Central memory CD8-positive, alpha-beta T cell (primary cell): ENCODE measurements around the gene LRRK1.

Source experiments
- ATAC-seq: fragments of 150-1000 bp; cut with Tn5 transposase; replicated peaks from 2 replicates; pipeline ENCODE4 v1.10.0; 2022; ENCODE audit warnings: mild to moderate bottlenecking, moderate FRiP score, moderate number of reproducible peaks; ENCODE audit not compliant: poor library complexity, severe bottlenecking; ENCODE audit errors: extremely low read depth
- DNase-seq, 2 donors: peaks; one replicate each; pipeline ENCODE4 v3.0.0; 2021; ENCODE audit warnings: low spot score in 2 of 2
- H3K27ac Mint-ChIP-seq: one replicate; pipeline ENCODE4 v1.8.0; 2022; ENCODE audit warnings: low read depth, mild to moderate bottlenecking, moderate library complexity, mixed read lengths
- H3K27me3 Mint-ChIP-seq: one replicate; pipeline ENCODE4 v1.8.0; 2022; ENCODE audit warnings: mixed read lengths
- H3K36me3 Mint-ChIP-seq: one replicate; pipeline ENCODE4 v1.8.0; 2022; ENCODE audit warnings: mild to moderate bottlenecking, moderate library complexity, mixed read lengths; ENCODE audit not compliant: insufficient read depth
- H3K4me1 Mint-ChIP-seq: one replicate; pipeline ENCODE4 v1.8.0; 2022; ENCODE audit warnings: mixed read lengths
- H3K4me3 Mint-ChIP-seq: one replicate; pipeline ENCODE4 v1.8.0; 2022; ENCODE audit warnings: mild to moderate bottlenecking, moderate library complexity, mixed read lengths
- H3K9me3 Mint-ChIP-seq: one replicate; pipeline ENCODE4 v1.8.0; 2022; ENCODE audit warnings: mixed read lengths

Gene LRRK1

DNA sequence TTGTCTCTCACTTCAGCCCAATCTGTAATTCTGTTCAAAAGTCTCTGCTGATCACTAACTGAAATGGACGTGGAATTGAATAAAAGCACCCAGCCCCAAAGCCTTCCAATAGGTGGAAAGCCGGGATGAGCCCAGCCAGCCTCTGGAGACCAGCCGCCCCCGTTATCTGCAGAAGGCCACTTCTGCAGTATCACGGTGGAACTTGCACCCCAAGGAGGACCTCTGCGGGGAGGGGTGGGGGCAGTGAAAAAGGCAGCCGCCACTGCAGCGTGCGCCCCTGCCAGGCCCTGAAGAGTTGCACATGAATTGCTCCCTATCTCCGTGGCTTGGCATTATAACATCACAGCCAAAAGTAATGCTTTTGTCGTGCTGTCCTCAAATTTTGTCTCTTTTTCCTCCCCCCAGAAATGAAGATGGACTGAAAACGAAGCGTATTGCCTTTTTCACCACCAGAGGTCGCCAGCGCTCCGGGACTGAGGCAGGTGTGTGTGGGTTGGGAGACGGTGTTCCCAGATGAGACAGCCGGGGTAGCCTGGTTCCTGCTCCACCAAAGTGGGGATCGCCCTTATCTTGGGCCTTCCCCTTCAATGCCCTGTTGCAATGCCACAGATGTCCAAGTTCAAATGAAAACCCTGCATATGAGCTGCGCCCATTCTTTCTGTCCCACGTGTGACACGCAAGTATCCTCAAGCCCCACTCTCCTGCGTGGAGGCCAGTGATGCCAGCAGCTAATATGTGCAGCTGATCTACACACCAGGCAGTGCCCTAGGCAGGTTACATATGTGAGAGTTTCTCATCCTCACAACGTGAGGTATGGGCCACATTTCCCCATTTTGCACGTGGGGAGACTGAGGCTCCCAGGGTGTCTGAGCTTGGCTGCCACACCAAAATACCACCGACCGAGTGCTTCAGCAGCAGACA lies 96.0 kb downstream of the LRRK1 start:
- no peak overlapping the region for H3K27ac Mint-ChIP-seq
- peaks cover 3% of the 10 kb centered on the region for H3K36me3 Mint-ChIP-seq
- H3K27me3 Mint-ChIP-seq = peaks cover 16% of the 10 kb centered on the region
- ATAC-seq = no peak
- H3K4me1 Mint-ChIP-seq = no peaks in the 10 kb centered on the region
- no peak overlapping the region for H3K4me3 Mint-ChIP-seq
- DNase-seq = peak; percentile 38 to 54
- H3K9me3 Mint-ChIP-seq = no peaks in the 10 kb centered on the region

DNA sequence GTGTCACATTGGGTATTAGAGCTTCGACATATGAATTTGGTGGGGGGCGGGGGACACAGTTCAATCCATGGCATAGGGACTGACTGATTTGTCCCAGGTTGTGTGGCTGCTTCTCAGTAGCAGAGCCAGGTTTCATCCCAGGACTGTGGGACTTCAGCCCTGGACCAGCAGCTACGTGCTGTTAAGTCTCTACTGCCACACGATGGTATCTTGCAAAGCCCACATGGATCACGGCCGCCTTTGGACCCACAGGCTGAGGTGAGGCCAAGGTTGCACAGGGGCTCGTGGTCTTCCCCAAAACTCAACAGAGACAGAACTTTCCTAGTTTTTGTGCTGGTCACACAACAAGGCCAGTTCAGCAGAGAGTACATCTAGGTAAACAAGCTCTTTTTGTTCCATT lies 97.4 kb downstream of the LRRK1 start:
- no peaks in the 10 kb centered on the region for H3K9me3 Mint-ChIP-seq
- DNase-seq (no peak), ATAC-seq (no peak)
- H3K36me3 Mint-ChIP-seq = peaks cover 3% of the 10 kb centered on the region
- H3K27ac Mint-ChIP-seq = peak overlapping the region; percentile 49
- H3K4me1 Mint-ChIP-seq = no peaks in the 10 kb centered on the region
- H3K27me3 Mint-ChIP-seq = peaks cover 16% of the 10 kb centered on the region
- no peak overlapping the region for H3K4me3 Mint-ChIP-seq

DNA sequence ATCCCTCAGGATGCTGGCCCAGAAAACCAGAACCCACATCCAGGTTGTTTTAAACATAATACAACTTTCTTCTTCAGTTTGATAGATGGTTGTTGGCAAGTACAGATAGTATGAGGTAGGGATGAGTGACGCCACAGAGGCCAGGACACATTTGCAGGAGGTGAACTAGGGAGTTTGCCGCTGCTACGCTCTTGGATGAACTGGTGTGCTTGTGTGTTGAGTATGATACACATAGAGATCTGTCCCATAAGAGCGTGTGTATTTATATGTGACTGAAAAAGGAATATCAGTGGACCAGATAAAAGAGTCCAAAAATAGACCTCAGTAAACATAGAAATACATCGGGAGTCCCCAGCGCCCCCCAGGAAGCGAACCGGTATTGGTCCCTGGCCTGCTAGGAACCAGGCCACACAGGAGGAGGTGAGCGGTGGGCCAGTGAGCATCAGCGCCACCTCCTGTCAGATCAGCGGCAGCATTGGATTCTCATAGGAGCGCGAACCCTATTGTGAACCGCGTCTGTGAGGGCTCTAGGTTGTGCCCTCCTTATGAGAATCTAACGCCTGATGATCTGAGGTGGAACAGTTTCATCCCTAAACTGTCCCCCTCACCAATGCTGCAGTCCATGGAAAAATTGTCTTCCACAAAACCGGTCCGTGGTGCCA lies 98.1 kb downstream of the LRRK1 start:
- H3K27me3 Mint-ChIP-seq = peaks cover 16% of the 10 kb centered on the region
- H3K9me3 Mint-ChIP-seq = no peaks in the 10 kb centered on the region
- H3K4me3 Mint-ChIP-seq = no peak overlapping the region
- peak in 1 of 2 donors; percentile 2 for DNase-seq
- no peak for ATAC-seq
- H3K4me1 Mint-ChIP-seq = no peaks in the 10 kb centered on the region
- peaks cover 3% of the 10 kb centered on the region for H3K36me3 Mint-ChIP-seq
- H3K27ac Mint-ChIP-seq = no peak overlapping the region

DNA sequence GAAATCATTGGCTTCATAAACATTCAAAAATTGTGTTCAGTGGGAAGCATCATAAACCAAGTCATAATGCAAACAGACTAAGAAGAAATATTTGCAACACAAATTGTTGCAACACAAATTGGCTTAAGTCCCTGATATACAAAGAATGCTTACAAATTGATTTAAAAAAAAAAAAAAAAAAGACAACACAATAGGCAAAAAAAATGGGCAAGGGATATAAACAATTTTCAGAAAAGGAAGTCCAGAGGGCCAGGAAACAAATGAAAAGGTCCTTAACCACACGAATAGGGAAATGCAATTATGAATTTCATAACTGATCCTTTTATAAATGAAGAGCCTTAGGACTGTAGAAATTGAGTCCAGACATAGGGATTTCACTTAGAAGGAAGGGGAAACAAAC lies 98.9 kb downstream of the LRRK1 start:
- no peak for ATAC-seq
- no peaks in the 10 kb centered on the region for H3K4me1 Mint-ChIP-seq
- H3K36me3 Mint-ChIP-seq = peaks cover 5% of the 10 kb centered on the region
- no peaks in the 10 kb centered on the region for H3K9me3 Mint-ChIP-seq
- H3K27ac Mint-ChIP-seq = no peak overlapping the region
- peaks cover 14% of the 10 kb centered on the region for H3K27me3 Mint-ChIP-seq
- no peak overlapping the region for H3K4me3 Mint-ChIP-seq
- no peak for DNase-seq

DNA sequence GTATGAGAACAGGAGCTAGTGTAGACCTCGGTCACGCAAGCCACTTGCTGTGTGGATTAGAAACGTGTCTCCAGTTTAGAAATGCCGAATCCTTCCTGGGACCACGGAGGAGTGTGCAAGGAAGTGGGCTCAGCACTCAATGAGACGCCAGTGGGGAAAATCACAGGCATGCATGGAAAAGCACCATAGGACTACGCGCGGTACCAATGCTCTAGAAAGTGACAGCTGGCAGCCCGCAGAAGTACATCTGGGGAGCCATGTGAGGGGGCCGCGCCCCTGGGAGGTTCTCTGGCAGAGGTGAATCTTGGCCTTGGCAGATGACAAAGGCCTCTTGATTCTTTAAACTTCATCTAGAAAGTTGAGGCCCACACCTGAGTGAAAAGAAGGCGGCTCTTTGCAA lies 99.3 kb downstream of the LRRK1 start:
- H3K4me3 Mint-ChIP-seq = no peak overlapping the region
- H3K9me3 Mint-ChIP-seq = no peaks in the 10 kb centered on the region
- H3K36me3 Mint-ChIP-seq = peaks cover 5% of the 10 kb centered on the region
- no peaks in the 10 kb centered on the region for H3K4me1 Mint-ChIP-seq
- ATAC-seq = no peak
- peaks cover 9% of the 10 kb centered on the region for H3K27me3 Mint-ChIP-seq
- H3K27ac Mint-ChIP-seq = no peak overlapping the region
- DNase-seq = no peak

DNA sequence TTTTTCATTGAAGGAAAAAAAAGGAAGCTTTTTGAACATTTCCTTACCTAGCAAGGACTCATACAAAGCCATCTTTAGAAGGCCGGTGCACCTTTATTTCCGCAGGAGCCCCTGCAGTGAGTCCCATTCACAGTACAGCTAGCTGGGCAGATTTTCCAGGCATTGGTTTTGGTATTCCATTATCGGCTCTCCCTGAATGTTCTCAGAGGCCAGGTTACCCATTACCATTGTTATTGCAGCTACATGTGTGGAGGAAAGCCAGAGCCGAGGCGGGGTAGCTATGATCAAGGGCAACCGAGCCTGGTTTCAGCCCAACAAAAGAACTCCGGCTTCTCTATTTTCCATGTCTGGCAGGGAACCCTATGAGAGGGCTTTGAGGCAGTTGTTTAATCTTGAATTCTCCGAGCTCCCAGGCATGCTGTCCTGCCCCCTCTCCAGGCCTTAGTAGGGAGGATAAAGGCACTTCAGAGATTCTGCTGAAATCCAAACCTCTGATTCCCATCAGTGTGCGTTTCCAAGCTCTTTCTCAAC lies 100.3 kb downstream of the LRRK1 start:
- no peaks in the 10 kb centered on the region for H3K9me3 Mint-ChIP-seq
- ATAC-seq = no peak
- H3K27ac Mint-ChIP-seq = no peak overlapping the region
- no peak overlapping the region for H3K4me3 Mint-ChIP-seq
- DNase-seq = no peak
- H3K27me3 Mint-ChIP-seq = peaks cover 10% of the 10 kb centered on the region
- H3K4me1 Mint-ChIP-seq = no peaks in the 10 kb centered on the region
- H3K36me3 Mint-ChIP-seq = peaks cover 5% of the 10 kb centered on the region

DNA sequence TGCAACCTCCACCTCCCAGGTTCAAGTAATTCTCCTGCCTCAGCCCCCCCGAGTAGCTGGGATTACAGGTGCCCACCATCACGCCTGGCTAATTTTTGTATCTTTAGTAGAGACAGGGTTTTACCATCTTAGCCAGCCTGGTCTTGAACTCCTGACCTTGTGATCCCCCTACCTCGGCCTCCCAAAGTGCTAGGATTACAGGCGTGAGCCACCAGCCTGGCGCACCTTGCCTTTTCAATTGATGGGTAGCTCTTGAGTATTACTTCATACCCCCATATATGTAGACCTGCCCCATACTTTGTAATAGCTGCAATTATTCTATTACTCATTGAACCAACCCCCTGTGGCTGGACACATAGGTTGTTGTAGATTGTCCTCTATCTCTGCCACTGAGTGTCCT lies 101.3 kb downstream of the LRRK1 start:
- Mint-ChIP-seq H3K4me1 (no peaks in the 10 kb centered on the region), H3K27me3 (peaks cover 17% of the 10 kb centered on the region), H3K27ac (no peak overlapping the region), H3K9me3 (no peaks in the 10 kb centered on the region), H3K4me3 (no peak overlapping the region), H3K36me3 (peaks cover 3% of the 10 kb centered on the region)
- ATAC-seq (no peak), DNase-seq (no peak)

DNA sequence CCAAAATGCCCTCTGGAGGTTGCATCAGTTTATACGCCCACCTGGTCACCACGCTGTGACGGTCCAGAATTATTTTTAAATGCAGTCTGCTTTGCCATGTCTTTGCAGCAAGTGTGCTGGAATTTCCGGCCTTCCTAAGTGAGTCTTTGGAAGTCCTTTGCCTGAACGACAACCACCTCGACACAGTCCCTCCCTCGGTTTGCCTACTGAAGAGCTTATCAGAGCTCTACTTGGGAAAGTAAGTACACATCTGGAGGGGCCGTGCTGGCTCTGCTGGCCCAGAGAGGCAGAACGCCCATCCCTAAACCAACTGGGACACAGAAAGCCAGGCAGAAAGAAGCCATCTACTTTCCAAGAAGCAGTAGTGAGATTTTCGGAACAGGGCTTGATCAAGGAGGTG lies 101.8 kb downstream of the LRRK1 start:
- H3K27ac Mint-ChIP-seq = no peak overlapping the region

DNA sequence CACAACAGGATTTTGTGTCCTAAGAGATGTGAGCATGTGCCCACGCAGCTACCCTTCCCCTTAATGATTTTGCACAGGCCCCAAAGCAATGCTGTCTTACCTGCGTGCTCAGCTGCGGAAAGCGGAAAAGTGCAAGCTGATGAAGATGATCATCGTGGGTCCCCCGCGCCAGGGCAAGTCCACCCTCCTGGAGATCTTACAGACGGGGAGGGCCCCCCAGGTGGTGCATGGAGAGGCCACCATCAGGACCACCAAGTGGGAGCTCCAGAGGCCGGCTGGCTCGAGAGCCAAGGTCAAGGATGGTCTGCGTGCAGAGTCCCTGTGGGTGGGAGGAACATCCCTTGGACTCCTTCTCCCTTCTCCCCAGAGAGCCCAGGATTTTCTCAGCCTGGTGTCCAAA lies 103.1 kb downstream of the LRRK1 start:
- H3K27me3 Mint-ChIP-seq = peaks cover 17% of the 10 kb centered on the region
- no peak overlapping the region for H3K27ac Mint-ChIP-seq
- no peak for ATAC-seq
- H3K4me1 Mint-ChIP-seq = no peaks in the 10 kb centered on the region
- peaks cover 2% of the 10 kb centered on the region for H3K36me3 Mint-ChIP-seq
- DNase-seq = no peak
- H3K9me3 Mint-ChIP-seq = no peaks in the 10 kb centered on the region
- H3K4me3 Mint-ChIP-seq = no peak overlapping the region

More for the DNA sequence above, 101.8 kb downstream of the LRRK1 start:
- Mint-ChIP-seq H3K4me1 (no peaks in the 10 kb centered on the region), H3K36me3 (peaks cover 2% of the 10 kb centered on the region), H3K27me3 (peaks cover 17% of the 10 kb centered on the region), H3K9me3 (no peaks in the 10 kb centered on the region), H3K4me3 (no peak overlapping the region)
- DNase-seq (no peak), ATAC-seq (no peak)

DNA sequence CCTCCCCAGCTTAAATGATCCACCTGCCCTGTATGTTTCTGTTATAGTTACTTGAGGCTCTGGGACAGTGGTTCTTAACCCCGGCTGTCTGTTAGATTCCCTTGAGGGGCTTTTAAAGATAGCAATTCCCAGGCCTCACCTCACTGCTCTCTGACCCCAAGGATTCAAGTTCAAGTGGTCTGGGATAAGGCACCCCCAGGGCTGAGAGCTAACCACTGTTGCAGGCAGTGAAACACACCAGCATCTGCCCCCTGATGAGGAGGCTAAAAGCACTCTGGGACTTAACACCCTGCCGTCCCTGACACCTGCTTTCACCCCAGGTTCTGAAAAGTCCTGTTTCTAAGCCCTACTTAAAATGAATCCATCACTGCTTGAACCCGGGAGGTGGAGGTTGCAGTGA lies 103.7 kb downstream of the LRRK1 start:
- no peak for ATAC-seq
- Mint-ChIP-seq H3K4me3 (no peak overlapping the region), H3K36me3 (peaks cover 2% of the 10 kb centered on the region)

DNA sequence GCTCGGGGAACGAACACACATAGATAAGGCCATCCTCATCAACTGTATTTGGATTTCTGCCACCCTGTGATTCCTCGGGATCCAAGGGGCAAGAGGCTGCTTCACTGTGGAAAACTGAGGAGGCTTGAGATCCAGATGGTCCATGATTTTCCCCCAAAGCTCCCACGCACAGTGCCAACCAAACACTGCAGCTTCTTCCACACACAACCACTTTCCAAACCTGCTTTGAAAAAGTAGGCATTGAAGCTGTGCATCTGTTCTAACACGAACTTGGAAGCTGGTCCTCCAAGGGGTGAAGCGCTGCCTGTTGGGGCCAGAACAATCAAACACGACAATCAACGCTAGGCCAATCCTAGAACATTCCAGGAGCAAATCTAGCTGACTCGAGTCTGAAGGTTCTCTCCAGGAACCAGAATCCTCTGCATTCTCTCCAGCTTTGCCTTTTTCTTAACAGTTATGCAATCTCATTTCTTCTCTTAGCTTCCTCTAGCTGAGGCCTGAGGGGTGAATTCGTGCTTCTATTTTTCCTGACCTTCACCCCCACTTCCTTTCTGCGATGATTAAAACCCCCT lies 104.4 kb downstream of the LRRK1 start:
- Mint-ChIP-seq H3K4me3 (no peak overlapping the region), H3K36me3 (peaks cover 2% of the 10 kb centered on the region), H3K27ac (peak overlapping the region; percentile 32), H3K27me3 (peaks cover 17% of the 10 kb centered on the region), H3K4me1 (no peaks in the 10 kb centered on the region), H3K9me3 (no peaks in the 10 kb centered on the region)
- no peak for DNase-seq
- no peak for ATAC-seq

More for the DNA sequence above, 103.7 kb downstream of the LRRK1 start:
- DNase-seq = no peak
- H3K9me3 Mint-ChIP-seq = no peaks in the 10 kb centered on the region
- no peak overlapping the region for H3K27ac Mint-ChIP-seq
- H3K27me3 Mint-ChIP-seq = peaks cover 17% of the 10 kb centered on the region
- H3K4me1 Mint-ChIP-seq = no peaks in the 10 kb centered on the region

DNA sequence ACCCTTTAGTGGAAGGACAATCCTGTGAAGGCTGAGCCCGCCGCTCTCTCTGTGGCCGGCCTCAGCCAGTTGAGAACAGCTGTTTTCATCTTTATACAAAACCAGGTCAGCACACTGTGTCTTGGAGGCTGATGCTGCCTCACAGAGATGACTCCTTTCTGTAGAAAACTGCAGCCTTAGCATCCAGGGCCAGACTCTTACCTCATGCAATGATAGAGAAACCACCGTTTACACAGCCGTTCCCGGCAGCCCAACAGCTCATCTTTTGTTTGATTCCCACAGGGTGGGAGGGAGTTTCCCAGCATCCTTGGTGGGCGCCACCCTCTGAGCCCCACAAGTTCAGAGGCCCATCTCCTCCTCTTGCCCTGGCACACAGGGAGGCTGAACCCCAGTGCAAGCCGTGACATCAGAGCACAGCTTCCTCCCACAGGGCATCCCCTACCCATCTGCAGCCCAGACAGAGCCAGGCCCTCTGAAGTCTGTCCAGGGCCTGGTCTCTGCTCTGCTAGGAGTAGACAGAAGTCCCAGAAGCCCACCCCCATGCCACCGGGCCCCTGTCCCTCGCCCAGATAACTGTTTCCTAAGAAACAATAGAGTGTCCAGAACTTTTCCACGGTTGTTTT lies 105.0 kb downstream of the LRRK1 start:
- peak overlapping the region; percentile 32 for H3K27ac Mint-ChIP-seq
- DNase-seq (no peak), ATAC-seq (no peak)
- H3K36me3 Mint-ChIP-seq = peaks cover 2% of the 10 kb centered on the region
- peaks cover 22% of the 10 kb centered on the region for H3K27me3 Mint-ChIP-seq
- no peaks in the 10 kb centered on the region for H3K9me3 Mint-ChIP-seq
- no peak overlapping the region for H3K4me3 Mint-ChIP-seq
- H3K4me1 Mint-ChIP-seq = no peaks in the 10 kb centered on the region
